ENCODE measurements around the gene SNPH. TPM values are rescaled to one million over a fixed set of nuclear protein-coding genes. Genes with fewer than 3 reads are reported as not detected.

Gene SNPH
- total RNA-seq, 1 donor from 2014 or later, result 6.4 TPM

DNA sequence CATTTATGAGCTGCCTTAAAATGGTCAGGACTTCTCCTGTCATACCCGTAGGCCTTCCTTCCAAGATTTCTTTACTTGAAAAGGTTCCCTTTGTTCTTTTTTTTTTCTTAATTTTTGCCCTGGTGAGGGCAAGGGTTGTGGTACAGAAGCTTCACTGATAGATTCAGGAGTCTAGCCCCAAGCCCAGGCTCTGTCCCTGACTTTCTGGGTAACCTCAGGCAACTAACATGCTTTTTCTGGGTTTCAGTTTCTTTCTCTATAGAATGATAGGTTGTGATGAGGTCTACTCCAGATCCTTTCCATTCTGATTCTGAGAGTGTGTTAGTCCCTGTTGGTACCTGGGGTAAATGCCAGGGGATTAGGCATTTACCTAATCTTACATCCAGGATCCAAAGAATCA lies 21.2 kb downstream of the SNPH start:
- no peak for DNase-seq (ENCODE audit: low read depth, low spot score)

DNA sequence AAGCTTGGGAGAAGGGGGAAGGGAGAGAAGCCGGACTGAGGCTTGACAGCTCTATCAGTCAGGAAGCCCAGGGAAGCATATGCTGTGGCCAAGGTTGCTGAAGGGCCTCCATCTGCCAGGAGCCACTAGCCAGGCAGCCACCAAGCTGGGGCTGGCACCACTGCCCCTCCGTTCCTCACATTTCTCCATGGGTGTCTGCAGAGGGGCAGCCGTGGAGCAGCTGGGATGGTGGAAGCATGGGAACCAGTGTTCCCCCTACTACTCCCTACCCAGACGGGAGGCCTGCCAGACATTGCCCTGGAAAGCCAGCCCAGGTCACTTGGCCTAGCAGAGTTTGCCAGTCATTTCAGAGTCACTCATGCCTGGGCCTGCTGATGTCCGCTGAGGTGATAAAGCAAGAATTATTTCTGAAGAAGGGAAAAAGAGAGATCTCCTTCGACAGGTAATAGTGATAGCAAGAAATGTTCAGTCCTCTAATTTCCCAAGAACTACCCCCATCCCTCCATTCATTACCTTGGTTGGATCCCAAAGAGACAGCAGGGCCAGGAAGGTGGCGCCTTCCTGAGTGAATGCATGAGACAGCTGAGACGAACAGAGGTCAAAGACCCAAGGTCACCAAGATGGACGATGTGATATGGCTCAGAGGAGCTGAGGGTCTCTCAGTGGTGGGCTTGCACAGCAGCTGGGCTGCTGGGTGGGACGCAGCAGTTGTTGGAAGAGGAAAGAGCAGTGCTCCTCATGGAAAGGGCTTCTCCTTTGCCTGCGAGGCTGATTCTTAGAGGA lies 21.9 kb downstream of the SNPH start:
- DNase-seq (ENCODE audit: low read depth, low spot score), result no peak

DNA sequence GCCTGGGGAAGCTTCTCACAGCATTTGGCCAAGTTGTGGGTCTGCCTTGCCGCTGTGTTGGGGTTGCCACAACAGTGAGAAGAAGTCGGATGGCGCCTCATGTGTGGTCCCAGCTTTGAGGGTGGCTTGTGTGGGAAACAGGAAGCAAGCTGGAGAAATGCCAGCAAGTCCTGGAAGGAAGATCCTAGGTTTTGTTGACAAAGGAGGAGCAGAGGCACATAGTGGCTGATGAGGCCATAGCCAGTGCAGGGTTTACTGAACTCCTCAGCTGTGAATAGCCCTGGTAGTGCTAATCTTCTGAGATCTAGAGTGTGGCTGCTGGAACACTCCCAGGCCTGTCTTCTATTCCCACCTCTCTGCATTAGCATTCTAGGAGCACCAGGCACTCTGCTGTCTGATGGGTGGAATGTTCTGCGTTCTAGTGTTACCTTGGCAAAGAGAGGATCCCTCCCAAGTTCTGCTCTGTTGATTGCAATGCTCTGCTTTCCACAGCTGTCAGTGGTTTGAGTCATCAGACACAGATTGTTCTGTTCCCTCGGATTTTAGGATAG lies 25.2 kb downstream of the SNPH start:
- DNase-seq (ENCODE audit: low read depth, low spot score), result no peak

DNA sequence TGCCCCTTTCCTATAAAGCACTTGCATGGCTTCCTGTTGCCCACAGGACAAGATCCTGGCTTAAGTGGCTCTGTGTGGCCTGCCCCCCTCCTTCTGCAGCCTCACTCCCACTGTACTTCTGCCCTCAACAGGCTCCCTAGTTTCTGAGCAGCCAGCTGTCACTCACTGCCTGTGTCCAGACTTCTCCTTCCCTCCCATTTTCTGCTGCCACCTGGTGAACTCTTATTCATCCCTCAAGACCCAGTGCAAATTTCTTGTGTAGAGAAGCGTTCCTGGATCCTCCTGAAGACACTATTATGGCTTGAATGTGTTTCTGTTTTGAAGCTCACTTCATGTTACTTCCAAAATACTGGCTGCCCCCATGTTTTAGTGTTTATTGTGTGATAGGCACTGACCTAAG lies 26.5 kb downstream of the SNPH start:
- no peak for DNase-seq (ENCODE audit: low read depth, low spot score)

DNA sequence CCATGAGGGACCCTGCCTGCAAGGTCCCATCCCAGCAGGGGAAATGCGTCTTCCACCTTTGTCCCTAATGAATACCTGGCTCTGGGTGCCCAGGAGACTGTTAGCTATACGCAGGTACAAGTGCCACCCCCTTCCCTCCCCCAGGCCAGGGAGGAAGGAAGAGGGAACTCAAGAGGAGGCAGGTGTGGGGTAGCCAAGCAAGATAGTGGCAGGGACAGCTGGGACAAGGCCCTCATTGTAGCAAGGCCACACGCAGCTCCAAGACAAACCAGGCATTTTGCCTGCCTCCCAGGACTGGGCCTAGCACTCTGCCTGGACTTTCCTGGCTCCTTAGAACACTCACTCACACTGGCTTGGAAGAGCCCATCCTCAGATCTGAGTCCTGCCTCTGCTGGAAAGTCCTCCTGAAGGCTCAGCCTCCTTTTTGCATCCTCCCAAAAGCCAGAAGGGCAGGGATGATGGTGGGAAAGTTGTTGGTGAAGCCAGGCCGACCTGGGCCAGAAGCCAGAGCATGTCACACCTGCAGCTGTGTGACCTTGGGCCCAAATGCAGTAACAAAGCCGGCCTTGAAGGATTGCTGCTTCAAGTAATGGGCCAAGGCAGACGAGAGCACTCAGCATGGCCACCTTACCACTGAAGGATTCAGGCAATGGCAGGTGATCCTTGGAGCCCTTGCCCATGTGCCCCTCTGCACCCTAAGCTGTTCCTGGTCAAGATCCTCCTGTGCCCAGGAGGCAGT lies 27.7 kb downstream of the SNPH start:
- DNase-seq (ENCODE audit: low read depth, low spot score), result no peak

DNA sequence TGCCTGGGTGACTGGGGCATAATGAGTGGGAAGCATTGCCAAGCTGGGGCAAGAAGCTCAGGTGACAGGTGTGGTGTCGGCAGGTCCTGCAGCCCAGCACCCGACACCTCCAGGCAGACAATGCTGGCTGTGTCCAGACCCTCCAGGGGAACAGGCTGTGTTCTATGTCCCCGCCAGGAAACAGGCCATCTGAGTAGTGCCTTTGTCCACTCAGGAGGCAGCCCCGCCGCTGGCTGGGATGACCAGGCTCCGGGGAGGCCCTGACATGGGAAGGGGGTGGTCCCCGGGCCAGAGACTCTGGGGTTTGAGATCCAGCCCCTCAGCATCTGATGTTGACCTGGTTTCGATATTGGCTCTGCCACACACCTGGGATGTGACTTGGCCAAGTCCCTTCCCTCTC lies 28.4 kb downstream of the SNPH start:
- no peak for DNase-seq (ENCODE audit: low read depth, low spot score)

DNA sequence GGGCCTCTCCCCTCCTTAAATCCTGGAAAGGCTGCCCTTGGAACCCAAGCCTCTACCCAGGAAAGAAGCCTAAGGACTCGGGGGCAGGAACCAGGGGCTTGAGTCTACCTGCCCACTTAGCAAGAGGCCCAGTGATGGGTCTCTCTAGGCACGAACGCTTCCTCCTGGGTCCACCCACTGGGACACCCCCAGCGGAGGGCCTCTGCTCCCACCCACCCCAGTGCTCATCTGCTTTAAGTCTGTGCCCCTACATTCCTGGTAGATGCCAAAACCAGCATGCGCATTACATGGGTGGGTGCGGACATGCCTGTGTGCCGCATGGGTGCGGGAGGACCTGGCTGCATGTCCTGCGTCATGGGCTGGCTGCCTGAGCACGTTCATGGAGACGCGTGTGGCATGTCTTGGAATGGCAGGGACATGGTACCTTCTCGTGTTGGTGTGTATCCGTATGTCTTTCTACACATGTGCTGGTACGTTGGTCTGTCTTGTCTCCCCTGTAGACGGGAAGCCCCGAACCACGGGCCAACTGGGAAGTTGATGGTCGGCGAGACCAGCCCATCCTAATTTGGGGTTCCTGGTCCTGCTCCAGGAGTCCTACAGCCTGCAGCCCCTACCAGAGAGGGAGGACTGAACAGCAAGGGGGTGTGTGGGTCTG lies 29.3 kb downstream of the SNPH start:
- DNase-seq (ENCODE audit: low read depth, low spot score), result no peak

DNA sequence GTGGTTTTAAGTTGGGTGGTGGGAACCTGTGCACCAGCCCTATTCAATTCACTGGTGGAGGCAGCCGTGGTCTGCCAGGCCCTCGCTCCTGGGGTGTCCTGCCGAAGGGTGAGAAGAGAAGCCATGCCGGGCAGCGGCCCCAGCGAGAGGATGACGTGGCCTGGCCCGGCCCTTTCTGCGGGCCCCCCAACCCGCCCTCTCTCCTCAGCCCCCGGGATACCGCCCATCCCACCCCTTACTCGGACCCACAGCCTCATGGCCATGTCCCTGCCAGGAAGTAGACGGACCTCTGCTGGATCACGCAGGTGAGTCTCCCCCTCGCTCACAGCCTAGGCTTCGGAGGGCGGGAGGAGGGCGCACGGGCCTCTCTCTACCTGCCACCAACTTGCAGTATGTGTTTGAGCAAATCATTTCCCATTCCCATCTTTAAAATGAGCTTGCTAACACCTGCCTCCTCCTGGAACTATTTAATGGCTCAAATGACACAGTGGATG lies 30.1 kb downstream of the SNPH start:
- no peak for DNase-seq (ENCODE audit: low read depth, low spot score)

DNA sequence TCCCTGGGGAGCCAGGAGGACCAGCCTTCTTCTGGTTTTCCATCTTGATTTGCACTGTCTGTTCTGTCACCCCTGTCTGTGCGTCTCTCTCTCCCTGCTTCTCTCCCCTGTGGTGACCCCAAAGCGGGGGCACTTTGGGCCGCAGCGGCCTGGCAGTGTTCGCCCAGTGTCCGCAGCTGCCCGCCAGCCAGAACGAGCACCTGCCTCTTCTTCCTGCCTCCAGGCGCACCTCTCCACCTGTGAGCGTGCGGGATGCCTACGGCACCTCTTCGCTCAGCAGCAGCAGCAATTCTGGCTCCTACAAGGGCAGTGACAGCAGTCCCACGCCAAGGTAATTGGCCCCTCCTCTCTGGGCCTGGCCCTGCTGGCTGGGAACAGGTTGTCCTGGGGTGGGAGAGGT lies 30.8 kb downstream of the SNPH start:
- DNase-seq (ENCODE audit: low read depth, low spot score), result no peak

DNA sequence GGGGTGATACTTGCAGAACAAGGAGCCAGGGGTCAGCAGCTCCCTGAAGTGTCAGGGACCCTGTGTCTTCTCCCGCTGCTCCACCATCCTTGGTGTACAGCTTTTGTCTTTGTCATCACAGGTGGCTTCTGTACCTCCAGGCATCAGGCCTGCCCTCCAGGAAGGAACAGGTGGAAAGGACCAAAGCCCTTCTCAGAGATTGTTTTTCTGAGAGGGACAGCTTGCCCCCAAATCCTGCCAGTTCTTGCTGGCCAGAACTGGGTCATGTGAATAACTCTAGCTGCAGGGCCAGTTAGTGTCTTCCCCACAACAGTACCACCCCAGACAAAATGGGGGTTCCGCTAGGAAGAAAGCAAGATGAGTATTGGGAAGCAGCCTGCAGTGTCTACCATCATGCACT lies 31.4 kb downstream of the SNPH start:
- DNase-seq (ENCODE audit: low read depth, low spot score), result no peak

DNA sequence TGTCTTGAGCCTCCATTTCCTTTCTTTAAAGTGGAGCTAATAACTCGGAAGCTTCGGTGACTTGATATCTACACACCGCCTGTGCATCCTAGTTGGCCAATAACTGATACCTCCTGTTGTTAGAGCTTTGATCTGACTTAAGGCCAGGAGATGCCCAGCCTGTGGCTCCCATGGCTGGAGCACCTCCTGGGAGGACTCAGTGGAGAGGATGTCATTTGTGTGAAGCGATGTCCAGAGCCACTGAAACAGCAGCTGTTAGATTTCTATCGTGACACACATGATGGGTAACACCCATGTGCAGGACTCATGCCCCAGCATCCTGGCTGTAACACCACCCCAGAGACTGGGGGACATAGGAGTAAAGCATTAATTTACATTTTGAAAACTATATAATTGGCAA lies 32.1 kb downstream of the SNPH start:
- no peak for DNase-seq (ENCODE audit: low read depth, low spot score)

DNA sequence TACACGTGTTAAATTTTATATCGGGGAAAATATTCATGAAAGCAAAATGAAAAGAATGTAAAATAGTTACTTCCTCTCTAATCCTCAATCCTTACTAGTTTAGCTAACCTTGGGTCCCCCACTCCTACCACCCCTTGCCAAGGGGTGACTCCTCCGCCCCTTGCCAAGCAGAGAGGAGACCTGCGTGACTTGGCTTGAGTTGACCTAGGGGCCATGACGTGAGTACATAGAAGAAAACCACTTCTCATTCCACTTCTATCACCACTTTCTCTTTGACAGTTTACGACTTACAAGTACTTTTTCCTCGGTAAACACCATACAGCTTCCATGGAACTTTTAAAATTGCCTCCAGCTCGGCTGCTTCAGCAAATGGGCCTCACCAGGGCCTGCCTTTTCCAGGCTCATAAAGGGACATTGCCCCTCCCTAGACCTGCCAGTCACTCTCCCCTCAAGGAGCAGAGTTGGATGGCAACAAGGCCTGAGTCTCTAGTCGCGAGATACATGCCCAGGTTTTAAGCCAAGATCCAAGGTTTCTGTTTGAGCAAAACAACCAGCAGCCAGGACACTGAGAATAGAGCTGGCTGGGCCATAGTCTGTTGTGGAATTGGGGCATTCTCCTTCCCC lies 32.9 kb downstream of the SNPH start:
- no peak for DNase-seq (ENCODE audit: low read depth, low spot score)

DNA sequence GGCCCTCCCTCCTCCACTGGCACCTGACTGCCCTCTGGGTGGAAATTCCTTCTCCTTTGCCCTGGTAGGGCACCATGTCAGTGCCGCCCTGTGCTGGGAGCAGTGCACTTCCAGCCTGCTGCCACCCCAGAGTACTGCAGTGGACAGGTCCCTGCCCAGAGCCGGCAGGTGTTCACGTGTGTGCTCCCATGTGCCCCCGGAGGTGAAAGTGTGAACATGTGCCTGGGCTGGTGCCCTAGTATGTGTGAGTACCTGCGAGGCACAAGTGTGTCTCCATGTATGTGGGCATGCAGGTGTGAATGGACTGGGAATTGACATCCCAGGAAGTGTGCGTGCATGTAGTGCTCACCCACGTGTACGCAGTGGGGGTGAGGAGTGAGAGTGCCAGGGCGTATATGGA lies 33.4 kb downstream of the SNPH start:
- no peak for DNase-seq (ENCODE audit: low read depth, low spot score)

DNA sequence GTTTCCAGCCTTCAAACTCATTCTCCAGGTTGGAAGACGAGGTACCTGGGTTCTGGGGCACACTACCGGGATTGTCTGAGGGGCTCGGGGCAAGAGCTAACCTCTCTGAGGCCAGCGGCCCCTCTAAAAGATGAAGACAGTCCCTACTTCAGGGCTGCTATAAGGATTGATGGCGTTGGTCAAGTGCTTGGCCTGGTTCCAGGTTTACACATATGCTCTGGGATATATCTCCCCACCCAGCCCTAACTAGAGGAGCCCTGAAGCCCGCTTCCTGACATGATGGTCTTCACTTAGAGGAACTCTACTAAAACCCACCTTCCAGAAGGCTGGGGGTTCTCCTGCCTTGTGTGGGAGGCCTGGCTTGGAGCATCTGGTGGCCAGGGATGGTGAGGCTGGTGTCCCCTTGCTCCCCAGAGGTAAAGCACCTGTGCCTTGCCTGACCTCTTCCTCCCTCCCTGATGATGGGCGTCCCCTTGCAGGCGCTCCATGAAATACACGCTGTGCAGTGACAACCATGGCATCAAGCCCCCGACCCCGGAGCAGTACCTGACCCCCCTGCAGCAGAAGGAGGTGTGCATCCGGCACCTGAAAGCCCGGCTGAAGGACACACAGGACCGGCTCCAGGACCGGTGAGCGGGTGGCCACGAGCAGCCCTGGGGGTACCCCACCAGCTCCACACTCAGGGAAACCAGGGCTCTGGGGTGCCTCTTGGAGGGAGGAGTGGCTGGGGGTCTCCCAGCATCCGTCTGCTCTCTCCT lies 34.2 kb downstream of the SNPH start:
- DNase-seq (ENCODE audit: low read depth, low spot score), result no peak

DNA sequence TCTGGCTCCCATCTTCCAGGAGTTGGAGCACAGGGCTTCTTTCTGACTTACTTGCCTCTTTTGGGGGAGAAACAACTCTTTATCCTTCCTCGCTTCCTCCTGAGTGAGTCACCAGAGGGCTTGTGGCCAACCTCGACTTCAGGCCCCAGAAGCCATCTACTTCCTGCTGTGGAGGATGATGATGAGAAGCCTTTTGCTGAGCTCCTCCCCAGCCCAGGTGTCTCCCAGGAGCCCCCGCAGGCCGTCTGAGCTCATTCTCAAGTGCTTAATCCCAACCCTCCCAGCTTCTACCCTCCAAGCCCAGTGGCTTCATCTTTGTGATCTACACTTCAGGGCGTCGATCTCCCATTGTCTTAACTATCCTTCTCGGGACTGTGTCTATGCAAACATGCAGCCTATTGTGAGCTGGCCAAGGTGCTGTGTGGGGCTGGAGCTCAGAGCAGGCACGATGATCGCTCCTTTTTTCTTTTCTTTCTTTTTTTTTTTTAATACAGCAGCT lies 35.0 kb downstream of the SNPH start:
- no peak for DNase-seq (ENCODE audit: low read depth, low spot score)

DNA sequence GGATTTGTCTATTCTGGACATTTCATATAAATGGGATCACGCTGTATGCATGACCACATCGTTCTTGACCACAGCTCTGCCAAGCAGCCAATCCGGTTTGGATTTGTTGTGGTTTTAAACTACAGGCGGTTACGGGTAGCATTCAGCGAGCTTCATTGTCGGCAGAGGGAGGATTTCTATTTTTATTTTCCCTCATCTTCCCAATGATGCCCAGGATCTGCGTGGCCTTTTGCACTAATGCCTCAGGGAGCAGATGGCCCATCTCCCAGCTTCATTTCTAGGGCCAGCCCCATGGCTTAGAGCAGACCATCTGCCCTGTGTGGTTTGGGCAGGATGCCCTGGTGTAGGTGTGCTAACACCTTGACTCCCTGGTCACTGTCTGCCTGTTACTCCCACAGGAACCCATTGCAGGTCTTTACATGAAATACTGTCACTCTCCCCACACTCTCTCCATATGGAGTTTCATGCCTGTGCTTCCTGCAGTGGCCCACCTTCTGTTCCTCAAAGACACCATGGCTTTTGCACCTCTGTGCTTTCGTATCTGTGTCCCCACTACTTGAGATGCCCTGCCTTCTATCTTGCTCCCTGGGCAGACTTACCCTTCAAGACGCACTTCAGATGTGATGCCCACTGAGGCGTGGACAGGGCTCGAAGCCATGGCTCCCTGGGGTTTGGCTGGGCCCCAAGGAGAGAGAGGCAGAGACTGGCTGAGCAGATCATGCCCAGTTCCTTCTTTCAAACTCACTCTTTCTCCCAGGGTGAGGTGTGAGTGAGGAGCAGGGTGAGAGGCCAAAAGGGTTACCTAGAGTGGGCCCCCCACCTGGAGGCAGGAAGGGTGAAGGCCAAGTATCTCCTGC lies 36.8 kb downstream of the SNPH start:
- DNase-seq (ENCODE audit: low read depth, low spot score), result no peak

DNA sequence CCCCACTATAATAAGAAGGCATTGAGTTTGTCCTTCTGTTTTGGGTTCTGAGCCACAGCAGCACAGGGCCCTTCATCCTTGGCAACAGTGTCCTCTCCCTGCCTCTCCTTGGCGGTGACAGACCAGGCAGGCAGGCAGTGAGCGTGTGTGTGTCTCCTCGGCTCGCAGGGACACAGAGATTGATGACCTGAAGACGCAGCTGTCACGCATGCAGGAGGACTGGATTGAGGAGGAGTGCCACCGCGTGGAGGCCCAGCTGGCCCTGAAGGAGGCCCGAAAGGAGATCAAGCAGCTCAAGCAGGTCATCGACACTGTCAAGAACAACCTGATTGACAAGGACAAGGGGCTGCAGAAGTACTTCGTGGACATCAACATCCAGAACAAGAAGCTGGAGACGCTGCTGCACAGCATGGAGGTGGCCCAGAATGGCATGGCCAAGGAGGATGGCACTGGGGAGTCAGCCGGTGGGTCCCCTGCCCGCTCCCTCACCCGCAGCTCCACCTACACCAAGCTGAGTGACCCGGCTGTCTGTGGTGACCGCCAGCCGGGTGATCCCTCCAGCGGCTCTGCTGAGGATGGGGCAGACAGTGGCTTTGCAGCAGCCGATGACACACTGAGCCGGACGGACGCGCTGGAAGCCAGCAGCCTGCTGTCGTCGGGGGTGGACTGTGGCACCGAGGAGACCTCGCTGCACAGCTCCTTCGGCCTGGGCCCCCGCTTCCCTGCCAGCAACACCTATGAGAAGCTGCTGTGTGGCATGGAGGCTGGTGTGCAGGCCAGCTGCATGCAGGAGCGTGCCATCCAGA lies 38.8 kb downstream of the SNPH start:
- no peak for DNase-seq (ENCODE audit: low read depth, low spot score)

DNA sequence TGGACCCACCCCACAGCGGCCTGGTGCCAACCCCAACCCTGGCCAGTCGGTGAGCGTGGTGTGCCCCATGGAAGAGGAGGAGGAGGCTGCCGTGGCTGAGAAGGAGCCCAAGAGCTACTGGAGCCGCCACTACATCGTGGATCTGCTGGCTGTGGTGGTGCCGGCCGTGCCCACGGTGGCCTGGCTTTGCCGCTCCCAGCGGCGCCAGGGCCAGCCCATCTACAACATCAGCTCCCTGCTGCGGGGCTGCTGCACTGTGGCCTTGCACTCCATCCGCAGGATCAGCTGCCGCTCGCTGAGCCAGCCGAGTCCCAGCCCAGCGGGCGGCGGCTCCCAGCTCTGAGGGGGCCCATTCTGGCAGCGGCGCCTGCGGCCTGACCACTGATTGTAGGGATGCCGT lies 39.6 kb downstream of the SNPH start:
- no peak for DNase-seq (ENCODE audit: low read depth, low spot score)
